MCF 10A (cell line): ENCODE data around the gene SH3BGRL. TPM values are rescaled to one million over a fixed set of nuclear protein-coding genes. Genes with fewer than 3 reads are reported as not detected.

Experiments
- BruUV-seq: library from RNA; stranded (reverse); fragments of 400-500 nt; replicated peaks from 2 replicates; lab custom pipeline; 2021; lab: Mats Ljungman, UMichigan
- CTCF ChIA-PET: fragments of 300-600 bp; sonication (Branson Sonifier 250); formaldehyde crosslinking; extraction: SDS; loops from one replicate; lab custom pipeline; 2021; ENCODE audit warnings: antibody characterized with exemption, inconsistent platforms; lab: Yijun Ruan, JAX
- POLR2A ChIA-PET: fragments of 300-600, 350-650 bp; sonication (Branson Sonifier 250); formaldehyde crosslinking; extraction: SDS; loops from one replicate; lab custom pipeline; 2020; ENCODE audit warnings: antibody characterized with exemption, inconsistent platforms; lab: Yijun Ruan, JAX
- DNase-seq: peaks from one replicate; pipeline ENCODE4 v3.0.0-alpha.2; 2018; ENCODE audit not compliant: unreplicated experiment
- H3K27ac Mint-ChIP-seq: one replicate; pipeline ENCODE4 v1.8.0; 2022; ENCODE audit warnings: mild to moderate bottlenecking, low read depth, mixed read lengths; ENCODE audit not compliant: unreplicated experiment
- H3K27me3 Mint-ChIP-seq: one replicate; pipeline ENCODE4 v1.8.0; 2022; ENCODE audit warnings: mixed read lengths; ENCODE audit not compliant: insufficient read depth, unreplicated experiment
- H3K36me3 Mint-ChIP-seq: one replicate; pipeline ENCODE4 v1.8.0; 2022; ENCODE audit warnings: mild to moderate bottlenecking, moderate library complexity, mixed read lengths; ENCODE audit not compliant: insufficient read depth, unreplicated experiment
- H3K4me1 Mint-ChIP-seq: one replicate; pipeline ENCODE4 v1.8.0; 2022; ENCODE audit warnings: mixed read lengths; ENCODE audit not compliant: insufficient read depth, unreplicated experiment
- H3K4me3 Mint-ChIP-seq: one replicate; pipeline ENCODE4 v1.8.0; 2022; ENCODE audit warnings: mild to moderate bottlenecking, moderate library complexity, mixed read lengths; ENCODE audit not compliant: unreplicated experiment
- H3K9me3 Mint-ChIP-seq: one replicate; pipeline ENCODE4 v1.8.0; 2022; ENCODE audit warnings: mixed read lengths; ENCODE audit not compliant: unreplicated experiment
- CTCF ChIP-seq: fragments of 200-600 bp; IDR thresholded peaks from one replicate; pipeline ENCODE4 v1.8.0; 2022; ENCODE audit warnings: antibody characterized with exemption, mild to moderate bottlenecking; ENCODE audit not compliant: unreplicated experiment
- intact Hi-C: fragments of 100-400 bp; cut with micrococcal nuclease; formaldehyde crosslinking; loops from 2 replicates; pipeline ENCODE4 v1.14.1; 2022
- total RNA-seq: library from RNA; stranded (reverse); gene quantifications from 2 replicates; pipeline ENCODE4 v1.2.3, GENCODE V29; 2022

Gene SH3BGRL
- total RNA-seq, 1 experiment from 2014 or later = 53.4 TPM

- POLR2A ChIA-PET = no interaction called here
- no peak for TF ChIP-seq CTCF
- Mint-ChIP-seq H3K27me3 (no peaks in the 10 kb centered on the region), H3K27ac (no peak overlapping the region), H3K9me3 (peaks cover 36% of the 10 kb centered on the region), H3K4me1 (no peaks in the 10 kb centered on the region), H3K4me3 (no peak overlapping the region), H3K36me3 (peaks cover 20% of the 10 kb centered on the region)
- DNase-seq = no peak
- no TSS peak for BruUV-seq
- intact Hi-C loops = no loop called here
- CTCF ChIA-PET = no interaction called here
Measured at GRCh38 chrX:81294101-81294500, 92.2 kb downstream of the SH3BGRL start.

- intact Hi-C loops = no loop called here
- Mint-ChIP-seq H3K4me1 (no peaks in the 10 kb centered on the region), H3K4me3 (no peak overlapping the region), H3K27me3 (no peaks in the 10 kb centered on the region), H3K9me3 (peaks cover 10% of the 10 kb centered on the region), H3K27ac (no peak overlapping the region), H3K36me3 (peaks cover 1% of the 10 kb centered on the region)
- no TSS peak for BruUV-seq
- CTCF ChIA-PET = no interaction called here
- TF ChIP-seq CTCF = no peak
- POLR2A ChIA-PET = interaction anchor here (0.7 to 2.6 kb wide), 2 partner anchors 15 to 100 kb away, joined by 3 to 10 read pairs; partner anchors contain the start of genes HMGN5 and SH3BGRL
- peak; percentile 23 for DNase-seq
Measured at GRCh38 chrX:81301877-81302276, 100.0 kb downstream of the SH3BGRL start.

- no peak for DNase-seq
- H3K27me3 Mint-ChIP-seq = no peaks in the 10 kb centered on the region
- no peak for TF ChIP-seq CTCF
- H3K9me3 Mint-ChIP-seq = peaks cover 10% of the 10 kb centered on the region
- peaks cover 9% of the 10 kb centered on the region for H3K36me3 Mint-ChIP-seq
- no TSS peak for BruUV-seq
- no peak overlapping the region for H3K4me3 Mint-ChIP-seq
- no peak overlapping the region for H3K27ac Mint-ChIP-seq
- POLR2A ChIA-PET = no interaction called here
- CTCF ChIA-PET = no interaction called here
- no peaks in the 10 kb centered on the region for H3K4me1 Mint-ChIP-seq
- intact Hi-C loops = no loop called here
Measured at GRCh38 chrX:81304563-81304962, 102.7 kb downstream of the SH3BGRL start.

- intact Hi-C loops = no loop called here
- no peak for DNase-seq
- no peak for TF ChIP-seq CTCF
- no peaks in the 10 kb centered on the region for H3K4me1 Mint-ChIP-seq
- ChIA-PET POLR2A (no interaction called here), CTCF (interaction anchor here (0.6 kb wide), 1 partner anchor 21 kb away, joined by 3 read pairs; no protein-coding TSS in a partner anchor)
- no peak overlapping the region for H3K4me3 Mint-ChIP-seq
- H3K27ac Mint-ChIP-seq = no peak overlapping the region
- H3K27me3 Mint-ChIP-seq = no peaks in the 10 kb centered on the region
- peaks cover 10% of the 10 kb centered on the region for H3K9me3 Mint-ChIP-seq
- BruUV-seq = no TSS peak
- peaks cover 9% of the 10 kb centered on the region for H3K36me3 Mint-ChIP-seq
Measured at GRCh38 chrX:81305240-81305639, 103.3 kb downstream of the SH3BGRL start.
